Vagina (tissue), 2 donors: ENCODE results near the gene GJA10.

Experiments
- CTCF ChIP-seq, 3 experiments: fragments of 450-650 bp in 2 of 3; fragments of 200-600 bp in 1 of 3; sonication (generic) in 1 of 3; IDR thresholded peaks; one replicate each; pipeline ENCODE4 v1.5.1; 2017 to 2019; ENCODE audit warnings: antibody characterized with exemption in 3 of 3, mild to moderate bottlenecking in 2 of 3, moderate library complexity in 2 of 3
- POLR2AphosphoS5 ChIP-seq, 2 donors: sonication (generic); formaldehyde crosslinking; IDR thresholded peaks; one replicate each; pipeline ENCODE4 v1.9.0; 2017; ENCODE audit warnings: antibody characterized with exemption in 2 of 2, mild to moderate bottlenecking in 2 of 2, low read depth in 1 of 2; ENCODE audit not compliant: insufficient read depth in 1 of 2

GRCh38 chr6:89925826-89926225 is 31.6 kb downstream of the GJA10 start:
- TF ChIP-seq CTCF (IDR thresholded peaks at IDR 0.05) = no peak
- no peak for TF ChIP-seq POLR2AphosphoS5 (IDR thresholded peaks at IDR 0.05; ENCODE audit: insufficient read depth in 1 of 2, low read depth in 1 of 2)
